GM12801 (cell line): Measurements from ENCODE around the gene INCENP.

ENCODE experiments used
- CTCF ChIP-seq: IDR thresholded peaks from one replicate; pipeline ENCODE4 v1.5.1; 2011; ENCODE audit warnings: control low read depth; ENCODE audit not compliant: insufficient read length; ENCODE audit errors: extremely low read depth

Gene INCENP

GRCh38 chr11:62103141-62103540, 20.7 kb upstream of the INCENP start:
- no peak for TF ChIP-seq CTCF

GRCh38 chr11:62103986-62104385, 19.8 kb upstream of the INCENP start:
- TF ChIP-seq CTCF, result no peak

- no peak for TF ChIP-seq CTCF
These were observed 18.8 kb upstream of the INCENP start for GRCh38 chr11:62104816-62105653.

- TF ChIP-seq CTCF, result no peak
These were observed 18.1 kb upstream of the INCENP start for GRCh38 chr11:62105667-62106191.

- peak; percentile 56 for TF ChIP-seq CTCF
These were observed 15.6 kb upstream of the INCENP start for GRCh38 chr11:62108017-62108750.

GRCh38 chr11:62108971-62109404, 14.8 kb upstream of the INCENP start:
- no peak for TF ChIP-seq CTCF

- TF ChIP-seq CTCF, result no peak
These were observed 8.6 kb upstream of the INCENP start for GRCh38 chr11:62115085-62115694.
